Liver (tissue), 3 donors: ENCODE measurements around the gene RNF149.

ENCODE experiments used
- GABPA ChIP-seq, 2 donors: IDR thresholded peaks in 1 of 2; conservative IDR thresholded peaks in 1 of 2; 2 replicates each; pipeline ENCODE4 v1.6.1; 2016; ENCODE audit warnings: antibody characterized with exemption in 2 of 2, mild to moderate bottlenecking in 1 of 2, moderate library complexity in 1 of 2
- RAD21 ChIP-seq, 2 donors: IDR thresholded peaks; 2 replicates each; pipeline ENCODE4 v1.6.1; 2016; ENCODE audit warnings: antibody characterized with exemption in 2 of 2, mild to moderate bottlenecking in 2 of 2
- RXRA ChIP-seq, 2 donors: IDR thresholded peaks; 2 replicates each; pipeline ENCODE4 v1.6.1; 2017 to 2018; ENCODE audit warnings: antibody characterized with exemption in 2 of 2, mild to moderate bottlenecking in 1 of 2
- YY1 ChIP-seq: IDR thresholded peaks from 2 replicates; pipeline ENCODE4 v1.6.1; 2016; ENCODE audit warnings: antibody characterized with exemption, mild to moderate bottlenecking
- TF ChIP-seq, protein P1 (sequence below): fragments of 150-350 bp; IDR thresholded peaks from 2 replicates; pipeline ENCODE4 v1.5.1; 2017; ENCODE audit warnings: improper control_type of control experiment, low read depth, low read length; ENCODE audit not compliant: missing input control
- donor health status: healthy.
- donor health status: healthy.

GRCh38 chr2:101274142-101274541 lies 34.4 kb downstream of the RNF149 start:
- no peak for TF ChIP-seq RXRA (IDR thresholded peaks at IDR 0.05)
- TF ChIP-seq, protein P1, sequence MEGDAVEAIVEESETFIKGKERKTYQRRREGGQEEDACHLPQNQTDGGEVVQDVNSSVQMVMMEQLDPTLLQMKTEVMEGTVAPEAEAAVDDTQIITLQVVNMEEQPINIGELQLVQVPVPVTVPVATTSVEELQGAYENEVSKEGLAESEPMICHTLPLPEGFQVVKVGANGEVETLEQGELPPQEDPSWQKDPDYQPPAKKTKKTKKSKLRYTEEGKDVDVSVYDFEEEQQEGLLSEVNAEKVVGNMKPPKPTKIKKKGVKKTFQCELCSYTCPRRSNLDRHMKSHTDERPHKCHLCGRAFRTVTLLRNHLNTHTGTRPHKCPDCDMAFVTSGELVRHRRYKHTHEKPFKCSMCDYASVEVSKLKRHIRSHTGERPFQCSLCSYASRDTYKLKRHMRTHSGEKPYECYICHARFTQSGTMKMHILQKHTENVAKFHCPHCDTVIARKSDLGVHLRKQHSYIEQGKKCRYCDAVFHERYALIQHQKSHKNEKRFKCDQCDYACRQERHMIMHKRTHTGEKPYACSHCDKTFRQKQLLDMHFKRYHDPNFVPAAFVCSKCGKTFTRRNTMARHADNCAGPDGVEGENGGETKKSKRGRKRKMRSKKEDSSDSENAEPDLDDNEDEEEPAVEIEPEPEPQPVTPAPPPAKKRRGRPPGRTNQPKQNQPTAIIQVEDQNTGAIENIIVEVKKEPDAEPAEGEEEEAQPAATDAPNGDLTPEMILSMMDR = no peak
- no peak for TF ChIP-seq RAD21 (IDR thresholded peaks at IDR 0.05)
- TF ChIP-seq YY1 = no peak
- no peak for TF ChIP-seq GABPA (IDR thresholded peaks at IDR 0.05 in 1 of 2, conservative IDR thresholded peaks at IDR 0.05 in 1 of 2)
